SHP77 (cell line): ENCODE results near the gene PRKACA.

Experiments
- DNase-seq, 2 experiments: peaks; one replicate each; lab custom pipeline; 2025; lab: John Stamatoyannopoulos, UW

PRKACA gene

GRCh38 chr19:14117668-14118164 lies at the start of gene PRKACA:
Gene PRKACA, minus strand, starts transcription at chr19:14117762. Its CDS starts 215 bp downstream, at chr19:14117547.
- DNase-seq: peak; percentile 95 to 98

GRCh38 chr19:14166999-14167575 lies 49.5 kb upstream of the PRKACA start:
- no peak for DNase-seq

GRCh38 chr19:14165990-14166830 lies 48.6 kb upstream of the PRKACA start:
- DNase-seq: no peak

GRCh38 chr19:14164724-14165493 lies 47.3 kb upstream of the PRKACA start:
- DNase-seq: no peak

- DNase-seq: no peak
Measured at GRCh38 chr19:14164082-14164481, 46.5 kb upstream of the PRKACA start.

- no peak for DNase-seq
Measured at GRCh38 chr19:14162871-14163297, 45.3 kb upstream of the PRKACA start.

GRCh38 chr19:14161305-14161704 lies 43.7 kb upstream of the PRKACA start:
- no peak for DNase-seq

GRCh38 chr19:14160017-14160703 lies 42.6 kb upstream of the PRKACA start:
- DNase-seq: no peak

GRCh38 chr19:14159059-14159458 lies 41.5 kb upstream of the PRKACA start:
- DNase-seq: no peak

- no peak for DNase-seq
Measured at GRCh38 chr19:14158276-14159023, 40.9 kb upstream of the PRKACA start.

GRCh38 chr19:14156971-14157717 lies 39.6 kb upstream of the PRKACA start:
- DNase-seq: no peak

- DNase-seq: no peak
Measured at GRCh38 chr19:14156122-14156521, 38.6 kb upstream of the PRKACA start.

GRCh38 chr19:14155371-14155770 lies 37.8 kb upstream of the PRKACA start:
- DNase-seq: no peak

- DNase-seq: no peak
Measured at GRCh38 chr19:14152713-14153112, 35.2 kb upstream of the PRKACA start.

GRCh38 chr19:14150770-14151661 lies 33.5 kb upstream of the PRKACA start:
- DNase-seq: no peak

- DNase-seq: no peak
Measured at GRCh38 chr19:14150041-14150769, 32.6 kb upstream of the PRKACA start.

- no peak for DNase-seq
Measured at GRCh38 chr19:14149509-14149994, 32.0 kb upstream of the PRKACA start.

GRCh38 chr19:14148751-14149410 lies 31.3 kb upstream of the PRKACA start:
- no peak for DNase-seq
